Natural killer cell treated with Interleukin-12 subunit alpha and Interleukin-12 subunit beta and Interleukin-15 and Interleukin-18, amount 100 ng/mL, for 72 hours (primary cell): ENCODE measurements around the gene MIAT. TPM values are rescaled to one million over a fixed set of nuclear protein-coding genes. Genes with fewer than 3 reads are reported as not detected.
A peak's percentile ranks its signal among the peaks of the same experiment; 100 is the strongest.

ENCODE experiments used
- ATAC-seq, 2 donors: fragments of 150-1000 bp; cut with Tn5 transposase in 1 of 2; sonication (Bioruptor Pico), chemical (Tn5 transposase) in 1 of 2; 2 replicates each; pipeline ENCODE4 v1.10.0; 2021
- DNase-seq: peaks from one replicate; pipeline ENCODE4 v3.0.0; 2022; ENCODE audit warnings: low spot score
- H3K27ac Mint-ChIP-seq, 2 donors: 1 replicate in 1 of 2; 2 replicates in 1 of 2; pipeline ENCODE4 v1.8.0; 2022; ENCODE audit warnings: mixed read lengths in 2 of 2, mild to moderate bottlenecking in 1 of 2, moderate library complexity in 1 of 2
- H3K27me3 Mint-ChIP-seq, 2 donors: 1 replicate in 1 of 2; 2 replicates in 1 of 2; pipeline ENCODE4 v1.8.0; 2022; ENCODE audit warnings: mixed read lengths in 2 of 2
- H3K36me3 Mint-ChIP-seq: one replicate; pipeline ENCODE4 v1.8.0; 2022; ENCODE audit warnings: mixed read lengths
- H3K4me1 Mint-ChIP-seq, 2 donors: 1 replicate in 1 of 2; 2 replicates in 1 of 2; pipeline ENCODE4 v1.8.0; 2022; ENCODE audit warnings: low read depth in 2 of 2, mixed read lengths in 2 of 2, mild to moderate bottlenecking in 1 of 2
- H3K4me3 Mint-ChIP-seq: one replicate; pipeline ENCODE4 v1.8.0; 2022; ENCODE audit warnings: mixed read lengths
- H3K9me3 Mint-ChIP-seq: 2 replicates; pipeline ENCODE4 v1.8.0; 2022; ENCODE audit warnings: mixed read lengths
- total RNA-seq, 2 donors: library from RNA; stranded (reverse); gene quantifications; one replicate each; pipeline ENCODE4 v1.2.3, GENCODE V29; 2022

The MIAT gene
- total RNA-seq, 2 donors from 2014 or later, result 6.0 to 12.6 TPM

DNA sequence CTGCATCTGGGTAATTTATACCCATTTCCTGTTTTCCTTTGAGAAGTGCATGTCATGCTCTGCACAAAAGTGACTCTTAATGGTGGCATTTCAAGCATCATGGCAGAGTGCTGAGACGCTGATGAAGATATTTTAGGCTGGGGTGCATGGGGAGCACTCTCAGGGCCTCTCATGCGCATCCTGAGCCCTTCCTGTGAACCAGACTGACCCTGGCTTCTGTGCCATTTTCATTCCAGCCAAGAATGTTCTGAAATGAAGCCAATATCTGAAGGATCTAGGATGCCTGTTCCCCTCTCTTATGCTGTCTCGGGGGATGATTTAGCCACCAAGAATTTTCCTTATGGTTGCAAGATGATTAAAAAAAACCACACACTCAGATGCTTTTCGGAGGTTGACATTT, 61.5 kb downstream of the MIAT start:
- DNase-seq (no peak), ATAC-seq (no peak)
- Mint-ChIP-seq H3K27me3 (no peaks in the 10 kb centered on the region), H3K27ac (no peak overlapping the region), H3K4me1 (peaks cover 0 to 7% of the 10 kb centered on the region in 2 donors), H3K9me3 (no peaks in the 10 kb centered on the region), H3K36me3 (no peaks in the 10 kb centered on the region), H3K4me3 (no peak overlapping the region)

DNA sequence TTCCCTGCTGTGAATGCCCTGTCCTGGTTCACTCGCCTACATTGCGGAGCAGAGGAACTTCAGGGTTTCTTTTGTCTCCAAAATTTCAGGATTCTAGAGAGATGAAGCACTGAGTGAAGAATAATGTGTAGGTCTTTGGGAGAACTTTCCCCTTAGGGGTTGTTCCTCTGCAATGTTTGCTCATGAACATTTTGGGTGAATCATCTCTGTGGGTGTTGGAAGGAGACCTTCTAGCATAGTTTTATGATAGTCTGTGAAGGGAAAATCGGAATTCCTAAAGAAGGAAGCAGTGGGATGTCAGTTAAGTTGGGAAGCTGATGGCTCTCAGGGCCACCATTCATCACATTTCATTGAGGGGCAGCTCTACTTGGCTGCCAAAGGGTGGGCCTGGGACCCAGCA, 64.8 kb downstream of the MIAT start:
- H3K4me1 Mint-ChIP-seq, result peaks cover 12 to 15% of the 10 kb centered on the region in 2 donors
- no peak overlapping the region for H3K4me3 Mint-ChIP-seq
- ATAC-seq, result no peak
- H3K9me3 Mint-ChIP-seq, result no peaks in the 10 kb centered on the region
- peaks cover 9% of the 10 kb centered on the region for H3K36me3 Mint-ChIP-seq
- no peak for DNase-seq
- no peaks in the 10 kb centered on the region for H3K27me3 Mint-ChIP-seq
- no peak overlapping the region for H3K27ac Mint-ChIP-seq

- no peak for DNase-seq
- H3K9me3 Mint-ChIP-seq, result no peaks in the 10 kb centered on the region
These were observed 67.0 kb downstream of the MIAT start for GRCh38 chr22:26724414-26724813.

DNA sequence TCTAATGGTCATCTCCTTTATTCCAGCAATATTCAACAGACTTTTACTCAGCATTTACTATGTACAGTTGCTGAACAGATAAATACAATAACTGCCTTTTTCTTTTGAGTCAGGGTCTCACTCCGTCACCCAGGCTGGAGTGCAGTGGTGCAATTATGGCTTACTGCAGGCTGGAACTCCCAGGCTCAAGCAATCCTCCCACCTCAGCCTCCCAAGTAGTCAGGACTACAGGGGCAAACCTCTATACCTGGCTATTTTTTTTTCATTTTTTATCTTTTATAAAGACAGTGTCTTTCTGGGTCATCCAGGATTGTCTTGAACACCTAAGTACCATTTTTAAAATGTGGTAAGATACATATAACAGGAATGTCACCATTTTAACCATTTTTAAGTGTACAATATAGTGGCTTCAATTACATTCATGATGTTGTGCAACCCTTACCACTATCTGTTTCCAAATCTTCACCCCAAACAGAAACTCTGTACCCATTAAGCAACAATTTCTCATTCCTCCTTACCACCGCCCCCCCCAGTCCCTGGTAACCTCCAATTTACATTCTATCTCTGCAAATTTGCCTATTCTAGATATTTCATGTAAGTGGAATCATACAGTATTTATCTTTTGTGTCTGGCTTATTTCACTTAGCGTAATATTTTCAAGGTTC, 67.8 kb downstream of the MIAT start:
- H3K36me3 Mint-ChIP-seq, result peaks cover 14% of the 10 kb centered on the region
- DNase-seq, result no peak
- H3K4me1 Mint-ChIP-seq, result peaks cover 12 to 19% of the 10 kb centered on the region in 2 donors
- peak overlapping the region; percentile 9 to 11 for H3K27ac Mint-ChIP-seq
- H3K4me3 Mint-ChIP-seq, result no peak overlapping the region
- ATAC-seq, result peak in 1 of 2 donors; percentile 78
- H3K27me3 Mint-ChIP-seq, result no peaks in the 10 kb centered on the region
- no peaks in the 10 kb centered on the region for H3K9me3 Mint-ChIP-seq

More at GRCh38 chr22:26724414-26724813, 67.0 kb downstream of the MIAT start:
- ATAC-seq, result no peak
- H3K27me3 Mint-ChIP-seq, result no peaks in the 10 kb centered on the region
- H3K27ac Mint-ChIP-seq, result no peak overlapping the region
- peaks cover 12 to 19% of the 10 kb centered on the region in 2 donors for H3K4me1 Mint-ChIP-seq
- H3K36me3 Mint-ChIP-seq, result peaks cover 14% of the 10 kb centered on the region
- H3K4me3 Mint-ChIP-seq, result no peak overlapping the region

Other genes starting within 250 kb of the MIAT start
- gene ASPHD2, start 228.3 kb upstream of the MIAT start, total RNA-seq, result 10 to 100 TPM in 1 of 2 donors, 1 to 10 TPM in 1; 8.5 to 13.6 TPM
- 10 to 100 TPM; 31.0 to 40.1 TPM for gene HPS4, start 173.8 kb upstream of the MIAT start, total RNA-seq
- gene SRRD, start 173.7 kb upstream of the MIAT start, total RNA-seq, result 10 to 100 TPM; 28.6 to 31.8 TPM
- 10 to 100 TPM; 56.5 to 57.7 TPM for gene TFIP11, start 145.1 kb upstream of the MIAT start, total RNA-seq
- 10 to 100 TPM; 43.1 to 43.6 TPM for gene TPST2, start 67.5 kb upstream of the MIAT start, total RNA-seq
- not detected for gene CRYBB1, start 39.6 kb upstream of the MIAT start, total RNA-seq
- gene CRYBA4, start 35.6 kb upstream of the MIAT start, total RNA-seq, result not detected